ENCODE measurements around the gene GDPD1. TPM values are rescaled to one million over a fixed set of nuclear protein-coding genes. Genes with fewer than 3 reads are reported as not detected.
"Not testable (repeated sequence)": the region's sequence is repeated elsewhere in the genome, so short reads cannot be mapped to it uniquely, and the experiment has no call there.

GDPD1 gene
- total RNA-seq, 1 donor from 2014 or later: 17.8 TPM

- Histone ChIP-seq H3K9ac (peak overlapping the region; percentile 59), H2AFZ (replicated peaks) (peak overlapping the region; percentile 87), H3K27me3 (no peaks in the 10 kb centered on the region), H3K4me1 (peaks cover 12% of the 10 kb centered on the region), H3K9me3 (ENCODE audit: low read depth) (no peaks in the 10 kb centered on the region), H3K79me2 (ENCODE audit: low read depth) (peaks cover 18% of the 10 kb centered on the region), H3K27ac (no peak overlapping the region), H3F3A (ENCODE audit: low read depth) (peaks cover 21% of the 10 kb centered on the region), H3K36me3 (no peaks in the 10 kb centered on the region), H3K4me3 (peak overlapping the region; percentile 74), H4K20me1 (ENCODE audit: low read depth) (no peaks in the 10 kb centered on the region), H3K4me2 (peak overlapping the region; percentile 77)
- Mint-ChIP-seq H3K27ac (peak overlapping the region; percentile 92), H3K4me1 (peaks cover 10% of the 10 kb centered on the region), H3K36me3 (peaks cover 7% of the 10 kb centered on the region), H3K4me3 (peak overlapping the region; percentile 95), H3K27me3 (ENCODE audit: insufficient read depth, low read depth) (peaks cover 2% of the 10 kb centered on the region), H3K9me3 (no peaks in the 10 kb centered on the region)
- DNase-seq (ENCODE audit: low spot score): no peak
- no peak for TF ChIP-seq EZH2 (IDR thresholded peaks at IDR 0.05)
- no peak for TF ChIP-seq CTCF (IDR thresholded peaks at IDR 0.05)
- TF ChIP-seq EZH2phosphoT487 (IDR thresholded peaks at IDR 0.05): no peak
These were observed 992 bp downstream of the GDPD1 start for GRCh38 chr17:59221159-59221847.

GRCh38 chr17:59223813-59224212, 3.5 kb downstream of the GDPD1 start:
- Histone ChIP-seq H3K27ac (no peak overlapping the region), H3K4me3 (no peak overlapping the region), H2AFZ (replicated peaks) (no peak overlapping the region), H3K79me2 (ENCODE audit: low read depth) (peaks cover 18% of the 10 kb centered on the region), H4K20me1 (ENCODE audit: low read depth) (no peaks in the 10 kb centered on the region), H3K36me3 (no peaks in the 10 kb centered on the region), H3K9me3 (ENCODE audit: low read depth) (no peaks in the 10 kb centered on the region), H3K27me3 (no peaks in the 10 kb centered on the region), H3F3A (ENCODE audit: low read depth) (peaks cover 21% of the 10 kb centered on the region), H3K4me1 (peaks cover 12% of the 10 kb centered on the region), H3K9ac (no peak overlapping the region), H3K4me2 (no peak overlapping the region)
- H3K36me3 Mint-ChIP-seq: peaks cover 7% of the 10 kb centered on the region
- H3K27ac Mint-ChIP-seq: no peak overlapping the region
- no peaks in the 10 kb centered on the region for H3K9me3 Mint-ChIP-seq
- H3K4me3 Mint-ChIP-seq: no peak overlapping the region
- peaks cover 2% of the 10 kb centered on the region for H3K27me3 Mint-ChIP-seq (ENCODE audit: insufficient read depth, low read depth)
- no peak for TF ChIP-seq EZH2 (IDR thresholded peaks at IDR 0.05)
- no peak for TF ChIP-seq CTCF (IDR thresholded peaks at IDR 0.05)
- TF ChIP-seq EZH2phosphoT487 (IDR thresholded peaks at IDR 0.05): no peak
- peaks cover 10% of the 10 kb centered on the region for H3K4me1 Mint-ChIP-seq
- DNase-seq (ENCODE audit: low spot score): no peak

- not testable (repeated sequence) for H3K27me3 Mint-ChIP-seq (ENCODE audit: insufficient read depth, low read depth); H3K9me3 ChIP-seq (ENCODE audit: low read depth); H3K36me3 Mint-ChIP-seq; H3K27me3 ChIP-seq; DNase-seq (ENCODE audit: low spot score); H2AFZ ChIP-seq (replicated peaks); H3K4me2 ChIP-seq; H3K4me3 ChIP-seq; H3K9ac ChIP-seq; H3K79me2 ChIP-seq (ENCODE audit: low read depth); H3K4me1 Mint-ChIP-seq; H3K9me3 Mint-ChIP-seq; H3F3A ChIP-seq (ENCODE audit: low read depth); H4K20me1 ChIP-seq (ENCODE audit: low read depth); H3K27ac ChIP-seq; H3K4me1 ChIP-seq; H3K36me3 ChIP-seq; H3K4me3 Mint-ChIP-seq; H3K27ac Mint-ChIP-seq
These were observed 8.3 kb downstream of the GDPD1 start for GRCh38 chr17:59228588-59228987.

GRCh38 chr17:59230764-59231163, 10.5 kb downstream of the GDPD1 start:
- Histone ChIP-seq H3K27ac (no peak overlapping the region), H2AFZ (replicated peaks) (no peak overlapping the region), H3K9me3 (ENCODE audit: low read depth) (no peaks in the 10 kb centered on the region), H3K4me1 (no peaks in the 10 kb centered on the region), H3K4me3 (no peak overlapping the region), H3K36me3 (no peaks in the 10 kb centered on the region), H3K79me2 (ENCODE audit: low read depth) (no peaks in the 10 kb centered on the region), H4K20me1 (ENCODE audit: low read depth) (no peaks in the 10 kb centered on the region), H3K9ac (no peak overlapping the region), H3K27me3 (no peaks in the 10 kb centered on the region), H3K4me2 (no peak overlapping the region), H3F3A (ENCODE audit: low read depth) (no peaks in the 10 kb centered on the region)
- H3K27me3 Mint-ChIP-seq (ENCODE audit: insufficient read depth, low read depth): no peaks in the 10 kb centered on the region
- H3K9me3 Mint-ChIP-seq: no peaks in the 10 kb centered on the region
- DNase-seq (ENCODE audit: low spot score): no peak
- no peak overlapping the region for H3K27ac Mint-ChIP-seq
- H3K36me3 Mint-ChIP-seq: no peaks in the 10 kb centered on the region
- H3K4me1 Mint-ChIP-seq: no peaks in the 10 kb centered on the region
- TF ChIP-seq EZH2 (IDR thresholded peaks at IDR 0.05) (no peak), EZH2phosphoT487 (IDR thresholded peaks at IDR 0.05) (no peak), CTCF (IDR thresholded peaks at IDR 0.05) (no peak)
- no peak overlapping the region for H3K4me3 Mint-ChIP-seq
